GM12878 (cell line): ENCODE data around the gene MRPL44. TPM values are rescaled to one million over a fixed set of nuclear protein-coding genes. Genes with fewer than 3 reads are reported as not detected.

ENCODE experiments used
- ATAC-seq: fragments of 200-7000 bp; cut with Tn5 transposase; 3 replicates; pipeline ENCODE4 v1.9.1; 2020; ENCODE audit warnings: mild to moderate bottlenecking, moderate library complexity
- BruUV-seq: library from RNA; stranded (reverse); fragments of 400-500 nt; replicated peaks from 2 replicates; lab custom pipeline; 2021; lab: Mats Ljungman, UMichigan
- CTCF ChIA-PET: fragments of 300-600 bp; sonication (Branson Sonifier 250); formaldehyde crosslinking; extraction: SDS; loops from one replicate; lab custom pipeline; 2021; ENCODE audit warnings: inconsistent platforms; lab: Yijun Ruan, JAX
- POLR2A ChIA-PET: fragments of 350-600 bp; formaldehyde crosslinking; extraction: SDS; loops from one replicate; lab custom pipeline; 2021; ENCODE audit warnings: inconsistent platforms; lab: Charles Lee
- RAD21 ChIA-PET: fragments of 300-600 bp; sonication (Branson Sonifier 250); formaldehyde crosslinking; loops from one replicate; lab custom pipeline; 2023; ENCODE audit warnings: antibody characterized with exemption; ENCODE audit not compliant: unreplicated experiment; lab: Charles Lee
- SMC1A ChIA-PET: fragments of 300-600 bp; sonication (Branson Sonifier 250); formaldehyde crosslinking; loops from one replicate; lab custom pipeline; 2023; ENCODE audit not compliant: unreplicated experiment, uncharacterized antibody; lab: Charles Lee
- DNase-seq: peaks from one replicate; pipeline ENCODE4 v3.0.0-alpha.2; 2011; ENCODE audit warnings: low read depth, low spot score
- FAIRE-seq: peaks from 3 replicates; lab custom pipeline; 2011; peaks lifted over from hg19 to GRCh38; lab: Jason Lieb, UNC
- H2AFZ ChIP-seq: 2 replicates; pipeline ENCODE4 v1.6.0; 2011; ENCODE audit warnings: low read depth, low read length, control low read depth; ENCODE audit not compliant: control insufficient read depth
- H3K27ac ChIP-seq: 2 replicates; pipeline ENCODE4 v1.5.1; 2011; ENCODE audit warnings: control low read depth; ENCODE audit not compliant: control insufficient read depth, insufficient read depth
- H3K27me3 ChIP-seq, 2 experiments: replicated peaks in 1 of 2; 2 replicates each; pipeline versions ENCODE4 v1.6.0 to v1.6.1; 2011; ENCODE audit warnings: low read length in 1 of 2; ENCODE audit not compliant: control insufficient read depth in 2 of 2, insufficient read depth in 2 of 2
- H3K36me3 ChIP-seq, 2 experiments: 2 replicates each; pipeline ENCODE4 v1.5.1; 2011; ENCODE audit warnings: low read length in 1 of 2; ENCODE audit not compliant: control insufficient read depth in 2 of 2, insufficient read depth in 2 of 2
- H3K4me1 ChIP-seq: 2 replicates; pipeline ENCODE4 v1.6.1; 2011; ENCODE audit warnings: mild to moderate bottlenecking, low read length, moderate library complexity, mixed read lengths; ENCODE audit not compliant: control insufficient read depth, insufficient read depth
- H3K4me2 ChIP-seq: 2 replicates; pipeline ENCODE4 v1.6.0; 2011; ENCODE audit warnings: control low read depth; ENCODE audit not compliant: control insufficient read depth, insufficient read depth
- H3K4me3 ChIP-seq: fragments of 200-600 bp; sonication (generic); 2 replicates; pipeline ENCODE4 v1.5.1; 2016
- H3K79me2 ChIP-seq: 2 replicates; pipeline ENCODE4 v1.6.0; 2011; ENCODE audit warnings: low read length; ENCODE audit not compliant: control insufficient read depth, insufficient read depth
- H3K9ac ChIP-seq: 2 replicates; pipeline ENCODE4 v1.8.0; 2011; ENCODE audit warnings: low read length, control low read depth, mixed read lengths; ENCODE audit not compliant: control insufficient read depth, insufficient read depth
- H3K9me3 ChIP-seq: replicated peaks from 3 replicates; pipeline ENCODE4 v1.5.1; 2011; ENCODE audit warnings: mild to moderate bottlenecking, low read length; ENCODE audit not compliant: control insufficient read depth, insufficient read depth
- H4K20me1 ChIP-seq: 2 replicates; pipeline ENCODE4 v1.6.0; 2011; ENCODE audit not compliant: control insufficient read depth, insufficient read depth
- BRCA1 ChIP-seq: IDR thresholded peaks from 2 replicates; pipeline ENCODE4 v1.6.1; 2011; ENCODE audit warnings: low read depth, low read length, improper control_type of control experiment
- ESRRA ChIP-seq: IDR thresholded peaks from 2 replicates; pipeline ENCODE4 v1.6.1; 2012; ENCODE audit warnings: mild to moderate bottlenecking, low read length, improper control_type of control experiment
- IRF4 ChIP-seq: IDR thresholded peaks from 2 replicates; pipeline ENCODE4 v1.6.1; 2011; ENCODE audit warnings: low read depth, low read length
- KAT2A ChIP-seq: conservative IDR thresholded peaks from 2 replicates; pipeline ENCODE4 v1.6.1; 2011; ENCODE audit warnings: low read depth, low read length; ENCODE audit not compliant: control insufficient read depth
- NR2C1 ChIP-seq: fragments of 450-650 bp; IDR thresholded peaks from 2 replicates; pipeline ENCODE4 v1.6.1; 2017; ENCODE audit warnings: antibody characterized with exemption, mild to moderate bottlenecking, moderate library complexity
- TAF1 ChIP-seq: IDR thresholded peaks from 2 replicates; pipeline ENCODE4 v1.6.1; 2011; ENCODE audit warnings: mild to moderate bottlenecking, low read depth, low read length, borderline replicate concordance
- ZNF207 ChIP-seq: fragments of 450-650 bp; IDR thresholded peaks from 2 replicates; pipeline ENCODE4 v1.6.1; 2014; ENCODE audit warnings: antibody characterized with exemption, mild to moderate bottlenecking, borderline replicate concordance
- WGBS: methylation state at CpG from one replicate; pipeline ENCODE4 v1.1.6; 2016; ENCODE audit warnings: low lambda C conversion rate; ENCODE audit not compliant: insufficient replicate concordance, insufficient coverage; ENCODE audit errors: missing lambda C conversion rate; 5-methylcytosine and 5-hydroxymethylcytosine counted together
- in situ Hi-C: fragments of 300-500 bp; cut with MboI; formaldehyde crosslinking; loops from 9 replicates; pipeline ENCODE4 v1.14.3; 2018; ENCODE audit warnings: mixed read lengths
- intact Hi-C: fragments of 100-400 bp; cut with micrococcal nuclease; formaldehyde crosslinking; loops from one replicate; pipeline ENCODE4 v1.14.2; 2022; ENCODE audit not compliant: unreplicated experiment
- polyA plus RNA-seq, 11 experiments: library from polyadenylated mRNA; depleted of rRNA in 4 of 11; unstranded in 6 of 11; stranded (reverse) in 5 of 11; fragments of >200 nt; fragmentation: Nextera tagmentation in 4 of 11; fragmentation: Illumina TruSeq in 1 of 11; extraction: Ambion mirVana in 4 of 11; extraction: Trizol in 1 of 11; gene quantifications; 1 replicate in 1 of 11; 2 replicates in 10 of 11; pipeline versions ENCODE4 v1.2.1 to v1.2.3, GENCODE V29; 2011 to 2016; ENCODE audit warnings: inconsistent platforms in 2 of 11, missing spikeins in 2 of 11, low read depth in 1 of 11
- total RNA-seq, 4 experiments: library from RNA; depleted of rRNA in 3 of 4; stranded (reverse); fragments of >200 nt in 3 of 4; fragmentation: Illumina TruSeq in 1 of 4; extraction: Trizol in 1 of 4; gene quantifications; 2 replicates each; pipeline versions ENCODE4 v1.2.1 to v1.2.3, GENCODE V29; 2013 to 2021
- TF ChIP-seq, protein P1 (sequence below): IDR thresholded peaks from 2 replicates; pipeline ENCODE4 v1.6.1; 2012; ENCODE audit warnings: low read depth, low read length, improper control_type of control experiment
- TF ChIP-seq, protein P2 (sequence below): fragments of 450-650 bp; conservative IDR thresholded peaks from 2 replicates; pipeline ENCODE4 v1.6.1; 2017; ENCODE audit warnings: mild to moderate bottlenecking, moderate library complexity
- TF ChIP-seq, protein P3 (sequence below), 3 experiments: IDR thresholded peaks in 2 of 3; conservative IDR thresholded peaks in 1 of 3; 2 replicates each; pipeline ENCODE4 v1.5.1; 2011; ENCODE audit warnings: low read depth in 3 of 3, low read length in 3 of 3, mild to moderate bottlenecking in 3 of 3, control low read depth in 2 of 3, moderate library complexity in 2 of 3, inconsistent platforms in 1 of 3, mixed read lengths in 1 of 3; ENCODE audit not compliant: control insufficient read depth in 2 of 3, insufficient read depth in 1 of 3; ENCODE audit errors: extremely low read depth in 1 of 3

The MRPL44 gene
- total and polyA plus RNA-seq, 10 of the 15 experiments (the other 5 are each of a cell fraction or from before 2014, with no cell fraction given), result 18.3 to 44.3 (median 37.5) TPM

DNA sequence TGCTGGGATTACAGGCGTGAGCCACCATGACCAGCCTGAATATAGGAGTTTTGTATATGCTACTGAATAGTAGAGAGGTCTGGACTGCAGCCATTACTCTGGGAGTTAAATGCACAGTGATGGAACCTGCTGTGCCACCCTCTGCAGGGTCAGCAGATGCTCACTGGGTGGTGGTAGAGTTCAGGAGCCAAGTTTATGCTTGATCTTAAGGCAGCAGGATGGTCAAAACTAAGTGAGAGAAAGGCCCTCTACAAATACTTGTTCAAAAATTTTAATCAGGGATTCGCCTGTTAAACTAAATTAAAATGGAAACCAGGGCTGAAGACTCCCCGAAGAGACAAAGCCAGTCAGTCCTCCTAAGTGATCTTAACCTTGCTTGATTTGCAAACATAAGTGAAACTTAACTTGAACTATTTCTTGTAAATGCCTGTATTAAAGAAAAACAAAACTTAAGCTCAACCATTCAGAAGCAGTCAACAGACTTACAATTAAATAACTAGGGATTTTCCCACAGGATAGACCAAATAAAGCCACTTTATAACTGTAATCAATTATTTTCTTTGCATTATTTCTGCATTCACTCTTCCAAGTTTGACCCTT, 7.9 kb upstream of the MRPL44 start:
- intact Hi-C loops (no loop called here), in situ Hi-C loops (no loop called here)
- Histone ChIP-seq H3K9ac (no peak overlapping the region), H3K27me3 (no peaks in the 10 kb centered on the region), H3K4me2 (peak overlapping the region; percentile 40), H3K36me3 (no peaks in the 10 kb centered on the region), H3K4me3 (no peak overlapping the region), H3K4me1 (peaks cover 41% of the 10 kb centered on the region), H3K27ac (peak overlapping the region; percentile 79), H4K20me1 (no peaks in the 10 kb centered on the region), H2AFZ (peak overlapping the region; percentile 50), H3K9me3 (no peaks in the 10 kb centered on the region), H3K79me2 (peaks cover 9% of the 10 kb centered on the region)
- no peak for ATAC-seq
- 45% methylated on average over 3 of the region's 3 CpGs for WGBS
- RAD21 ChIA-PET, result interaction anchor here (1.2 kb wide), 1 partner anchor 20 kb away, joined by 4 read pairs; no protein-coding TSS in a partner anchor
- CTCF ChIA-PET, result interaction anchor here (0.9 to 1.8 kb wide), 3 partner anchors 12 to 21 kb away, joined by 3 to 9 read pairs (median 3); no protein-coding TSS in a partner anchor
- POLR2A ChIA-PET, result interaction anchor here (0.9 kb wide), 1 partner anchor 21 kb away, joined by 3 read pairs; no protein-coding TSS in a partner anchor
- BruUV-seq, result no TSS peak
- no peak for DNase-seq
- SMC1A ChIA-PET, result interaction anchor here (1.1 to 2.4 kb wide), 4 partner anchors 8 to 86 kb away, joined by 3 to 6 read pairs (median 5); no protein-coding TSS in a partner anchor
- FAIRE-seq, result no peak
- TF ChIP-seq BRCA1 (no peak), TAF1 (0 out of 2 replicates have a peak, but pooled peaks have one; percentile 52), NR2C1 (no peak), ESRRA (no peak), IRF4 (no peak), KAT2A (no peak), ZNF207 (no peak)
- TF ChIP-seq, protein P1, sequence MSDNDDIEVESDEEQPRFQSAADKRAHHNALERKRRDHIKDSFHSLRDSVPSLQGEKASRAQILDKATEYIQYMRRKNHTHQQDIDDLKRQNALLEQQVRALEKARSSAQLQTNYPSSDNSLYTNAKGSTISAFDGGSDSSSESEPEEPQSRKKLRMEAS, result no peak
- TF ChIP-seq, protein P2, sequence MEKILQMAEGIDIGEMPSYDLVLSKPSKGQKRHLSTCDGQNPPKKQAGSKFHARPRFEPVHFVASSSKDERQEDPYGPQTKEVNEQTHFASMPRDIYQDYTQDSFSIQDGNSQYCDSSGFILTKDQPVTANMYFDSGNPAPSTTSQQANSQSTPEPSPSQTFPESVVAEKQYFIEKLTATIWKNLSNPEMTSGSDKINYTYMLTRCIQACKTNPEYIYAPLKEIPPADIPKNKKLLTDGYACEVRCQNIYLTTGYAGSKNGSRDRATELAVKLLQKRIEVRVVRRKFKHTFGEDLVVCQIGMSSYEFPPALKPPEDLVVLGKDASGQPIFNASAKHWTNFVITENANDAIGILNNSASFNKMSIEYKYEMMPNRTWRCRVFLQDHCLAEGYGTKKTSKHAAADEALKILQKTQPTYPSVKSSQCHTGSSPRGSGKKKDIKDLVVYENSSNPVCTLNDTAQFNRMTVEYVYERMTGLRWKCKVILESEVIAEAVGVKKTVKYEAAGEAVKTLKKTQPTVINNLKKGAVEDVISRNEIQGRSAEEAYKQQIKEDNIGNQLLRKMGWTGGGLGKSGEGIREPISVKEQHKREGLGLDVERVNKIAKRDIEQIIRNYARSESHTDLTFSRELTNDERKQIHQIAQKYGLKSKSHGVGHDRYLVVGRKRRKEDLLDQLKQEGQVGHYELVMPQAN, result no peak
- TF ChIP-seq, protein P3, sequence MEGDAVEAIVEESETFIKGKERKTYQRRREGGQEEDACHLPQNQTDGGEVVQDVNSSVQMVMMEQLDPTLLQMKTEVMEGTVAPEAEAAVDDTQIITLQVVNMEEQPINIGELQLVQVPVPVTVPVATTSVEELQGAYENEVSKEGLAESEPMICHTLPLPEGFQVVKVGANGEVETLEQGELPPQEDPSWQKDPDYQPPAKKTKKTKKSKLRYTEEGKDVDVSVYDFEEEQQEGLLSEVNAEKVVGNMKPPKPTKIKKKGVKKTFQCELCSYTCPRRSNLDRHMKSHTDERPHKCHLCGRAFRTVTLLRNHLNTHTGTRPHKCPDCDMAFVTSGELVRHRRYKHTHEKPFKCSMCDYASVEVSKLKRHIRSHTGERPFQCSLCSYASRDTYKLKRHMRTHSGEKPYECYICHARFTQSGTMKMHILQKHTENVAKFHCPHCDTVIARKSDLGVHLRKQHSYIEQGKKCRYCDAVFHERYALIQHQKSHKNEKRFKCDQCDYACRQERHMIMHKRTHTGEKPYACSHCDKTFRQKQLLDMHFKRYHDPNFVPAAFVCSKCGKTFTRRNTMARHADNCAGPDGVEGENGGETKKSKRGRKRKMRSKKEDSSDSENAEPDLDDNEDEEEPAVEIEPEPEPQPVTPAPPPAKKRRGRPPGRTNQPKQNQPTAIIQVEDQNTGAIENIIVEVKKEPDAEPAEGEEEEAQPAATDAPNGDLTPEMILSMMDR (IDR thresholded peaks at IDR 0.05 in 2 of 3, conservative IDR thresholded peaks at IDR 0.05 in 1 of 3; ENCODE audit: control insufficient read depth in 2 of 3, extremely low read depth in 1 of 3, insufficient read depth in 1 of 3, low read depth in 3 of 3, low read length in 3 of 3), result peak in 2 of 3 experiments; percentile 18 to 19; a peak in 2 of 6 replicates
